Neural cell (in vitro differentiated cells): ENCODE measurements around the gene SIK3. TPM values are rescaled to one million over a fixed set of nuclear protein-coding genes. Genes with fewer than 3 reads are reported as not detected.

Experiments used
- H2AFZ ChIP-seq: fragments of 200-600, 300-800 bp; sonication (generic), shearing (Covaris generic); 2 replicates; pipeline ENCODE4 v1.6.0; 2014; ENCODE audit warnings: low read depth, mild to moderate bottlenecking, antibody characterized with exemption, low read length, moderate library complexity
- H3F3A ChIP-seq: fragments of 200-600 bp; shearing (Covaris generic); 2 replicates; pipeline ENCODE4 v1.6.1; 2016; ENCODE audit warnings: mild to moderate bottlenecking, moderate library complexity, mixed read lengths, antibody characterized with exemption, low read length; ENCODE audit not compliant: insufficient read depth, poor library complexity, severe bottlenecking
- H3K27ac ChIP-seq: fragments of 200-600, 300-800 bp; sonication (generic), shearing (Covaris generic); 2 replicates; pipeline ENCODE4 v1.5.1; 2014; ENCODE audit warnings: mild to moderate bottlenecking, low read length, moderate library complexity
- H3K27me3 ChIP-seq: fragments of 300-800, 200-600 bp; sonication (generic), shearing (Covaris generic); 2 replicates; pipeline ENCODE4 v1.6.0; 2014; ENCODE audit warnings: mild to moderate bottlenecking, low read depth, low read length, moderate library complexity; ENCODE audit not compliant: insufficient read depth
- H3K36me3 ChIP-seq: fragments of 300-800, 200-600 bp; sonication (generic), shearing (Covaris generic); 2 replicates; pipeline ENCODE4 v1.5.1; 2014; ENCODE audit warnings: mild to moderate bottlenecking, antibody characterized with exemption, low read length, moderate library complexity; ENCODE audit not compliant: insufficient read depth
- H3K4me2 ChIP-seq: fragments of 300-800, 200-600 bp; sonication (generic), shearing (Covaris generic); 2 replicates; pipeline ENCODE4 v1.6.0; 2014; ENCODE audit warnings: mild to moderate bottlenecking, low read length
- H3K4me3 ChIP-seq: fragments of 300-800, 200-600 bp; sonication (generic), shearing (Covaris generic); 2 replicates; pipeline ENCODE4 v1.5.1; 2014; ENCODE audit warnings: mild to moderate bottlenecking, low read length, moderate library complexity
- H3K79me2 ChIP-seq: fragments of 200-600 bp; shearing (Covaris generic); replicated peaks from 2 replicates; pipeline ENCODE4 v1.6.0; 2014; ENCODE audit warnings: mild to moderate bottlenecking, low read length, moderate library complexity; ENCODE audit not compliant: insufficient read depth
- H3K9ac ChIP-seq: fragments of 300-800, 200-600 bp; sonication (generic), shearing (Covaris generic); 2 replicates; pipeline ENCODE4 v1.6.1; 2016; ENCODE audit warnings: mild to moderate bottlenecking, low read length, mixed read lengths
- H3K9me2 ChIP-seq: fragments of 200-600 bp; shearing (Covaris generic); 2 replicates; pipeline ENCODE4 v1.6.1; 2016; ENCODE audit warnings: mild to moderate bottlenecking, low read length, mixed read lengths; ENCODE audit not compliant: insufficient read depth
- H3K9me3 ChIP-seq: fragments of 200-600, 300-800 bp; sonication (generic), shearing (Covaris generic); 2 replicates; pipeline ENCODE4 v1.6.1; 2016; ENCODE audit warnings: mild to moderate bottlenecking, mixed run types, low read length, moderate library complexity, mixed read lengths
- H4K20me1 ChIP-seq: fragments of 200-600 bp; shearing (Covaris generic); 2 replicates; pipeline ENCODE4 v1.6.1; 2016; ENCODE audit warnings: mild to moderate bottlenecking, mixed run types; ENCODE audit not compliant: insufficient read depth
- CTCF ChIP-seq: fragments of 450-650 bp; IDR thresholded peaks from 2 replicates; pipeline ENCODE4 v1.5.1; 2014; ENCODE audit warnings: antibody characterized with exemption, mild to moderate bottlenecking, moderate library complexity; ENCODE audit not compliant: poor library complexity, severe bottlenecking
- EP300 ChIP-seq: fragments of 450-650 bp; conservative IDR thresholded peaks from 2 replicates; pipeline ENCODE4 v1.6.1; 2014; ENCODE audit warnings: antibody characterized with exemption, mild to moderate bottlenecking, moderate library complexity; ENCODE audit not compliant: poor library complexity, severe bottlenecking
- EZH2 ChIP-seq: fragments of 200-600, 300-800 bp; shearing (Covaris generic), sonication (generic); IDR thresholded peaks from 2 replicates; pipeline ENCODE4 v1.6.1; 2014; ENCODE audit warnings: antibody characterized with exemption, low read length, borderline replicate concordance, mild to moderate bottlenecking; ENCODE audit not compliant: insufficient read depth, poor library complexity, severe bottlenecking
- MXI1 ChIP-seq: fragments of 450-650 bp; conservative IDR thresholded peaks from 2 replicates; pipeline ENCODE4 v1.6.1; 2014; ENCODE audit warnings: antibody characterized with exemption, mild to moderate bottlenecking; ENCODE audit not compliant: poor library complexity, severe bottlenecking
- POLR2AphosphoS5 ChIP-seq: IDR thresholded peaks from 2 replicates; pipeline ENCODE4 v1.6.1; 2012
- RAD21 ChIP-seq: fragments of 450-650 bp; conservative IDR thresholded peaks from 2 replicates; pipeline ENCODE4 v1.6.1; 2014; ENCODE audit warnings: antibody characterized with exemption, mild to moderate bottlenecking, moderate library complexity
- REST ChIP-seq: IDR thresholded peaks from 2 replicates; pipeline ENCODE4 v1.6.1; 2012; ENCODE audit warnings: borderline replicate concordance
- SMC3 ChIP-seq: fragments of 450-650 bp; conservative IDR thresholded peaks from 2 replicates; pipeline ENCODE4 v1.6.1; 2014; ENCODE audit warnings: antibody characterized with exemption, mild to moderate bottlenecking, moderate library complexity; ENCODE audit not compliant: poor library complexity
- TAF1 ChIP-seq: IDR thresholded peaks from 2 replicates; pipeline ENCODE4 v1.6.1; 2012; ENCODE audit warnings: low read depth
- polyA plus RNA-seq: library from polyadenylated mRNA; depleted of rRNA; stranded (reverse); fragments of >200 nt; gene quantifications from 2 replicates; pipeline ENCODE4 v1.2.3, GENCODE V29; 2014

The SIK3 gene
- polyA plus RNA-seq, 1 donor from 2014 or later, result 11.2 TPM

- no peak for TF ChIP-seq EP300
- TF ChIP-seq MXI1, result no peak
- TF ChIP-seq EZH2, result no peak
- Histone ChIP-seq H3K27me3 (no peaks in the 10 kb centered on the region), H3K9me3 (no peaks in the 10 kb centered on the region), H3K9ac (no peak overlapping the region), H3K4me3 (no peak overlapping the region), H3K79me2 (peaks cover 16% of the 10 kb centered on the region), H4K20me1 (no peaks in the 10 kb centered on the region), H3F3A (no peaks in the 10 kb centered on the region), H3K4me2 (no peak overlapping the region), H2AFZ (no peak overlapping the region), H3K36me3 (no peaks in the 10 kb centered on the region), H3K9me2 (no peaks in the 10 kb centered on the region), H3K27ac (no peak overlapping the region)
These were observed 77.2 kb downstream of the SIK3 start for GRCh38 chr11:117020869-117021564.

- no peak overlapping the region for H2AFZ ChIP-seq
- no peak overlapping the region for H3K4me3 ChIP-seq
- TF ChIP-seq RAD21 (no peak), EP300 (no peak), MXI1 (no peak), SMC3 (no peak), EZH2 (no peak), TAF1 (no peak), REST (no peak), CTCF (no peak), POLR2AphosphoS5 (no peak)
- no peak overlapping the region for H3K4me2 ChIP-seq
- H3K36me3 ChIP-seq, result no peaks in the 10 kb centered on the region
- no peaks in the 10 kb centered on the region for H3K27me3 ChIP-seq
- no peak overlapping the region for H3K9ac ChIP-seq
- H4K20me1 ChIP-seq, result no peaks in the 10 kb centered on the region
- H3K79me2 ChIP-seq, result peaks cover 13% of the 10 kb centered on the region
- no peaks in the 10 kb centered on the region for H3F3A ChIP-seq
- H3K9me2 ChIP-seq, result no peaks in the 10 kb centered on the region
- no peaks in the 10 kb centered on the region for H3K9me3 ChIP-seq
- no peak overlapping the region for H3K27ac ChIP-seq
These were observed 77.9 kb downstream of the SIK3 start for GRCh38 chr11:117020287-117020686.
